ENCODE measurements around the gene TTC7B. TPM values are rescaled to one million over a fixed set of nuclear protein-coding genes. Genes with fewer than 3 reads are reported as not detected.

TTC7B gene
- total and polyA plus RNA-seq, 2 of the 8 experiments (the other 6 are each of a cell fraction or from before 2014, with no cell fraction given), result 23.7 to 34.0 TPM

DNA sequence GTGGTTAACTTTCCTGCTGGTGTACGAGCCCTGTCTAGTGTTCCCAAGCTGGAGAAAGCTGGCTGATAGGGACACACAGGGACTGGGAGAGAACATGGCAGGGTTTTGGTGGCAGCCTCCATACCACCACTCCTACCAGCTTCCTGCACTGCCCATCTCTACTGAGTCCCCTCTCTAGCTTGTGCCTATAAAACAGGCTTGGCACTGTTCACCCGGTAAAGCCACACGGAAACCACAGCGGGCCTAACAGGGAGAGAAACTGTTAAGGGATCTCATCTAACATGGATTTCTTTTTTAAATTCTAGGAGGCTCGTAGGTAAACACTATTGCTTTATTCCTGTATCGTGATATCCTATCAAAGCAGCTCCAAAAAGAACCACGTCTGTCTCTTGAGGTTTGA, 204.7 kb downstream of the TTC7B start (continued):
- TF ChIP-seq RAD21 (IDR thresholded peaks at IDR 0.05 in 1 of 2, conservative IDR thresholded peaks at IDR 0.05 in 1 of 2; ENCODE audit: low read depth in 2 of 2, low read length in 2 of 2), result no peak
- TF ChIP-seq TBP (IDR thresholded peaks at IDR 0.05; ENCODE audit: low read depth, low read length), result no peak
- TF ChIP-seq MAFK (IDR thresholded peaks at IDR 0.05; ENCODE audit: low read depth, low read length), result no peak
- TF ChIP-seq CHD1 (IDR thresholded peaks at IDR 0.05; ENCODE audit: low read depth, low read length), result no peak
